Measurements from ENCODE around the gene NR3C2.
A peak's percentile ranks its signal among the peaks of the same experiment; 100 is the strongest.

NR3C2 gene

DNA sequence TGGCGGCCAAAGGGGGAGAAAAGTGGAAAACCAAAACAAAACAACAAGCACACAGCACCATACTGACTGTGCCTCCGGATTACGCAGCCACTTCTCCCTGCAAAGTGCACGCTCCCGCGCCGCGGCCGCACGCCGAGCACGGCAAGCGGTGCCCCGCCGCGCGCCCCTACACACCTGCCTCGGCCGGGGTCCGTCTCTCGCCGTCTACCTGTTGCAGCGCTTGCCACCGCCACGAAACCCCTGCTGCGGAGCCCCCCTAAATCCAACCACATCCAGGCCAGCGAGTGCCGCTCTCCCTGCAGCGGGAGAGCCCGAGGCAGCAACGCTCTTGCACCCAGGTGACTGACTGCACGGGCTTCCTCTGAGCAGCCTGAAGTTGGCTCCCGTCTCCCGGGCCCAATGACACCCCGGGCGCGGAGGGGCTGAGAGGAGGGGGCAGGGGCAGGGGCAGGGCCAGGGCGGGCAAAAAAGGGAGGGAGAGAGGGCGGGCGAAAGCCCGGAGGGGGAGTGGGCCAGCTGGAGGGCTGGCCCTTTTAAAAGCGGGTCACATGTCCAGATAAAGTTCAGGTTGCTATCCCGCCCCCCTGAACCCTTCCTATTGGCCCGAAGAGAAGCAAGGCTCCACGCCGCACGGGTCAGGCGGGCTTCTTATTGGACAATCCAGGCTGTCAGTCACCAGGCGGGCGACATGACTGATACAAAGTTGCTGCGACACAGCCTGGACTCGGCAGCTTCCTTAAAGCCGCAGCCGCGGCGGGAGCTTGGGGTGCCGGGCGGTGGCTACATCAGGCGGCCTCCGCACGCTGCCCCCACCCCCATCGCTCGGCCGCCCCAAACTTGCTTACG is at the start of gene NR3C2:
NR3C2 (minus strand) TSS at position 429 of the 846 bp plus-strand sequence.
- peak; percentile 96 for DNase-seq

DNA sequence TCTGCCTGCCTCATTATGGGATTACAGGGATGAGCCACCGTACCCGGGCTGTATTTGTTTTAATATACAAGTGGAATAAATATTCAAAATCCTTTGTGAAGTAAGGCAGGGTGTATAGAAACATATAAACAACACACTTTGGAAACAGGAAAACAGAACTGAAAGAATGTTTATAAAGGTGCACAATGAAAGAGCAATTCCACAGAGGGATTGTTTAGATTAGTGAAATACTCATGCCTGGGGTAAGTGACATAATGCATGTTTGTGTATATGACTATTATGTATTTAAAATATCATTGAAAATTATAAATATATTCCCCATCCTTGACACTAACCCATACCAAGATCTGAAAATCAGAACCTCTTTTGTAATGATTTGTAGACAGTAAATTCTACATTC is 45.0 kb upstream of the NR3C2 start:
- no peak for DNase-seq

DNA sequence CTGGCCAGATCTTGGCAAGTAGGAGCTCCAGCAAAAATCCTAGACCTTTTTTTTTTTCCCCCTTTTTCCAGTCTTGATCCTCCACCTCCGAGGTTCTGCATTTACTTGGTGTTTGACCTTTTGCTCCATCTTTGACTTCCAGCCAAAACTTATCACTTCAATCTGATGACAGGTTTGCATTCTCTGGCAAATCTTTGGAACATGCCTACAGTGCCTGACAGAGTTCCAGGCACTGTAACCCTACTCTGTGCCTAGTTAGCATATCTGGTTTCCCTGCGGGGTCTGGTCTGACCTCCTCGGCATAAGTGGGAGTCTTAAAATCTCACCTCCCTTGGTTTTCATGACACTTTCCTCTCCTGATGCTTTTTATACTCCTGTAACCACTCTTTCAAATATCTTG is 39.4 kb upstream of the NR3C2 start:
- DNase-seq: no peak

DNA sequence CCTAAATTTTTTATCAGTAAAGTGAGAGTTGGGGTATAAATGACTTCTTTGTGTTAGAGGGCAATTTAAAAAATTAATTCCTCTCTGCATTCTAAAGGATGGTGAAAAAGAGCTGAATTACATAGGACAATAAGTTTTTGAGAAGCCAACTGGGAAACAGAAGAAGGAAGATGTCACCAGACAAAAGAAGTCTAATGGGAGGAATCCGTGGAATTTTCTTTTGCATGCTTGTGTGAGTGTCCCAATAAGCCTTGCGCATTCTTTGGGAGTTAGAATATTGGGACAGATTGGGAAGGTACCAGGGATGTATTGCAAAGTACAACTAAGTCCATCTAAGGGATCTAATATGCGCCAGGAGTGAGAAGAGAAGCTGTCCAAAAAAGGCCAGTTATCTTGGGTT is 35.1 kb upstream of the NR3C2 start:
- no peak for DNase-seq

DNA sequence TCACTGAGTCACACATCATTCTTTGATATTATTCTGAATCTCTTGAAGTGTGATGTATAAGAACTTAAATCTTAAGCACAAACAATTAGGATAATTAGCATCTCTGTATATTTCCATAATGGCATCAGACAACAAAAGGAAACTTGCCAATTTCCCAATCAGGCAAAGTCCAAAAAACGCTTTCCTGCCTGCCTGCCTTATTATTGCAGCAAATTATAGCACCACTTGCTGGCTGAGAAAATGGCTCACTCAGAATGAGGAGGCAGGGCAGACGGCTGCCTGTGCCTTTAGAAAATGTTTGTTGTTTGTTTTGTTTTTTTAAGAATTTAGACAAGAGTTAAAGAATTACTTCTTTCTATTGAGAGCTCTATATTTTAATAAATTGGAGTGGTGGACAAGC is 27.7 kb upstream of the NR3C2 start:
- no peak for DNase-seq

DNA sequence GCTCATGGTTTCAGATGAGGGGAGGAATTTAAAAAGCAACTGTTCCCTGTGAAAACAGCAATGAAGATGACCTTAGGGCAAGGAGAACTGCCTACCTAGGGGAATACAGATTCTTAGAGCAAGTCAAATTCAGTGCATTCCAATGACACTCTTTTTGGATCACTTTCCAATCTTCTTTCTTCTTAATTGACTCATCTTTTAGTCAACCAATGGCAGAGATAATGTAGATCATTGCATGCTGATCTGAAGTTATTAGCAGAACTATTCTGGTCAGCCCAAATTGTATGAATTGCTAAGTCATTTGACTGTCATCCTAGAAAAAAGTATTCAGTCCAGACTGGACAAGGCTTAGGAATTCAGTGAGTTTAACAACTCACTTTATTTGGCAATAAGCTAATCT is 12.6 kb upstream of the NR3C2 start:
- no peak for DNase-seq

DNA sequence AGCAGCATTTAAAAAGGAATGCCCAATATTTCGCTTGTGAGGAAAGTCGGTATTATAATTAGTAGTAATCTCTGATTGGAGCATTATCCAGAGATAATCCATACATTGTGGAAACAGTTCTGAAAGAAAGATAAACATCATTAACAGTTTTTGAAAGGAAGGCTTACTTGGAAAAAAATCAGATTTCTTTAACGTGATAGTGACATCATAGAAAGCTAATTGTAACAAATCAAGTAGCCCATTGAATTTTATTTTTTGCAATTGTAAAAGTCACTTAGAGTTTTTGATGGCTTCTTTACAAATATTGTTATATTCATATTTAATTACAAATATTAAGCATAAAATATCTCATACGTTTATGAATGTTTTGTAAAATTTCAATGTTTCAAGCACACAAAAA is 11.6 kb upstream of the NR3C2 start:
- no peak for DNase-seq

DNA sequence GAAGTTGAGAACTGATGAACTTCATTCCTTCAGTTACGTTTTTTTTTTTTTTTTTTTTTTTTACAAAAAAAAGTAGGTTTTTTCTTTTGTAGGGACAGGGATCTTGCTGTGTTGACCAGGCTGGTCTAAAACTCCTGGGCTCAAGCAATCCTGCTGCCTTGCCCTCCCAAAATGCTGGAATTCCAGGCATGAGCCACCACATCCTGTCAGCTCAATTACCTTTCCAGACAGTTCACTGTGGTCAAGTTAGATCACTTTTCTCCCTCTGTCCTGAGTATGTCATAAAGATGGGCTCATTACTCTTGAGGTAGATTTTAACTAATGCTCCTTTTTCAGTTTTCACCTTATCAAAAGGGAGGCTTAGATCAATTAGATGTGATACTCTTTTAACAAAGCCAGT is 10.8 kb upstream of the NR3C2 start:
- no peak for DNase-seq

DNA sequence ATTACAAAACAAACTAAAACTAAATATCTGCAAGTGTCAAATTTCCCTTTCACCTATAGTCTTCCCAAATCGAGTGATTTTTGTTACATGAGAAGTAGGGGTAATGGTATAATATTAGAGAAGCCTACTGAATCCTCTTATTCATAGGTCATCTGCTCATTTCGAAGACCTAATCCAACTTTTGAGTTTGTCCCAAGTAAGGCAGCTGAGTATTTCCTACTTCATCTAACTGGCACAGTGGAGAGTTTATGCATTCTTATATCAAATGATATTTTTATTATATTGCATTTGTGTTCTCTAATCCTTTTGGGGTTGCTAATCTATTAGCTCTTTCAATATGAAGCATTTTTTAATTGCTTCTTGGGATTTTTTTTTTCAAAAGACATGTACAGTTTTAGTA is 7.7 kb upstream of the NR3C2 start:
- DNase-seq: no peak

DNA sequence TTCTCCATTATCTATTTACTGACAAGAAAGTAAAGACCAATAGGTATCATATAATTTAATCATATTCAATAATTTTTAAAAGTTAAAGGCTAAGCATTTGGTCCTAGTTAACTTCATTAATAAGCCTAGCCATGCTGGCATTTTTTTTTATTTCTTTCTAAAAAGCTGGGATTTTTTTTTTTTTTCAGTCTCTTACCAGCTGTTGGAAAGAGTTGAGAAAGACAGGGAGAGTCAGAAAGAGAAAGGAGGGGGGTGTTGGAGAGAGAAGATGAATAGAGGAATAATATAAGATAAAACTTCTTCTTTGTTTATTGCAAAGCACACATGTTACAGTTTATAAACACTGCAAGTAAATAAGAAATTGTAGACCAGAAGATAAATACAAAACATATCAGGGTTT is 5.9 kb upstream of the NR3C2 start:
- no peak for DNase-seq

DNA sequence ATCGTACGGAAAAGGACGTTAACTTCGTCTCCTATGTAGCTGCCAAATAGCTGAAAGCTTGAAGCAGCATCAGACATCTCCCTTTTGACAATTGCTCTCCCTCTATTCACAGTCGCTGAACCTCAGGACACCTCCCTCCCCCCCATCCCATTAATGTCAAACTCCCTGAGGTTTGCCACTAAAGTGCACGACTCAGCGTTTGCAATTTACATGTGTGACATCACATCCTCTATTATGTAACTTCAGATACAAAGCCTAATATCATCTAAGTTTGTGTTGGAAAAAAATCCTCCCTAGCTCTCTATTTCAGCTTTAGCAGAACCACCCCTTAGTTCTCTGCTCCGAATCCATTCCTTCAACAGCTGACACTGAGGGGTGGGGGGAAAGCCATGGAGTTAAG is 5.5 kb upstream of the NR3C2 start:
- no peak for DNase-seq

DNA sequence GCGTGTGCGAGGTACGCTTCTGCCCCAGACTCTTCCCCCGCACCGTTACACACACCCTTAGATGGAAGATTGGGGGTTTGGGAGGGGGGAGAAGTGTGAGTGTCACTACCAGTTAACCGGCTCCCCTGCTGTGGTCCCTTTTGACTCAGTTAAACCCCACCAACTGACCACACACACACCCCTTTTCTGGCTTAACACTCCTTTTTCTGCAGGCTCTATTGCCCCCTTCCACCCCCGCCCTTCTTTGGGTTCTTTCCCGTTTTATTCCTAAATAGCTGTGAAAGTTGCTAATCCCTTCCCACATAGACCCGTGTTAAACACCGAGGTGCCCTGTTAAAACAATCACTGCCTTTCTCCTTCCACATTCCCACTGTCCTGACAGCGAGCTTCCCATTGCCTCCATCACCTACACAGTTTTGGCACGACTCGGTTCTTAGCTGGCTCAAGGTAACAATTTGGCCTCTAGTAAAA is 3.7 kb upstream of the NR3C2 start:
- DNase-seq: no peak

DNA sequence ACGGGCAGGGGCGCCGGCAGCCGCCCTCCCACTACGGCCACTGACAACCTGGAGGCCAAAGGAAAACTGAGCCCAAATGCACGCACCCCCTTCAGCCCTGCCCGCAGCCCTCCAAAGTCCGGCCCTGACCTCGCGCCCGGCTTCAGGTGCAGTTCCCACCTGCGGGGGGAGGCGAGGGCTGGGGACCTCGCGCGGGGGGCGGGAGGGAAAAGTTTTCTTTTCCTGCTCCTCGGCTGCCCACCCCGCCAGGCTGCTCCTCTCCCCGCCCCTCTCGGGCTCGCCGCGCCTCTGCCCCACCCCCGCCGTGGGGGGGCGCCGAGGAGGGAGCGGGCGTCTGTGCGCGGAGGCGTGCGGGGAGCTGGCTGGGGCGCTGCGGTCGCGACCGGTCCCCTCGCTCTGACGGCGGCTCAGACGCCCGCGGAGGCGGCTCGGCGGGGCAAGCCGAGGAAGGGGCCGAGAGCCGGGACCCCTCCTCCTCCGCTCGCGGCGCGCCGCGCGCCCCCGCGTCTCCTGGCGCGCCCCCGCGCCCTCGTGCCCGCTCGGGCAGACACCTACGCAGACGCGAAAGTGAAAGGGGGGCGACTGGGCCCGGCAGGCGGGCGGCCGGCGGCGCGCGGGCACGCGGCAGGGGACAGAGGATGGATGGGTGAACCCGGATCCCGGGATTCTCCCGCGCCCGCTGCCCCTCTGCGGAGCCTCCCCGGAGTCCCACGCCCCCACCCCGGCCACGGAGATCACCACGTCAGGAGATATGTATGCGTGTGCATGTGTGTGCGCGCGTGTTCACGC is 3.1 kb upstream of the NR3C2 start:
- peak; percentile 71 for DNase-seq

DNA sequence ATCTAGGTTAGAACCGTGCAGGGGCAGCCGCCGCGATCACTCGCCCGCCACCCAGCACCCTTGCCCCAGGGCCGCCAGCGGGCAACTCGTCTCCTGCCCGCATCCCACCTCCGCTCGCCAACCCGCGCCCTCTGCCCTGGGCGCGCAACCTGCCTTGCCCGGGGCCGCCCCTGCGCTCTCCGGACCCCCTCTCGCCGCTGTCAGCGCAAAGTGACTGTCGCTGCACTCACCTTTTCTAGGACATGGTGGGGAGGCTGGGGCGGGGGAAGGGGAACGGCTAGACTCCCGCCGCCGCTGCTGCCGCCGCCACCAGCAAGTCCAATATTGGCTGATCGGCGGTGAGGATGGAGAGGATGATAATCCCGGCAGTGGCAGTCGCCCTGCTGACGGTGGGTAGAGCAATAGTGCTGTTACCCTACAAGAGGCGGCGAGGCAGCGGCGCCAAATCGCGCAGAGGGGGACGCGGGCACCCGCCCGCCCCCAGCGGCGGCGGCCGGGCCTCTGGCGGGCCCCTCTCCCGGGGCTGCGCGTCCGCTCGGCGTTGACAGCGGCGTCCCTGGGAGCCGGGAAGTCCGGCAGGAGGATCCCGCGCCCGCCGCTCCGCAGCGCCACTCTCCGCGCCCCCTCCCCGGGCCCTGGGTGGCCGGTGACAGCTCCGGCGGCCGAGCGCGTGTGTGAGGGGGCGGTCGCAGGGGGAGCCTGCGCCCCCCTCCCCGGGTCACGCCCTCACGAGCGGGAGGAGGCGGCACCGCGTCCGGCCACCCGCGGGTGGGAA is 2.3 kb upstream of the NR3C2 start:
- DNase-seq: peak; percentile 44

DNA sequence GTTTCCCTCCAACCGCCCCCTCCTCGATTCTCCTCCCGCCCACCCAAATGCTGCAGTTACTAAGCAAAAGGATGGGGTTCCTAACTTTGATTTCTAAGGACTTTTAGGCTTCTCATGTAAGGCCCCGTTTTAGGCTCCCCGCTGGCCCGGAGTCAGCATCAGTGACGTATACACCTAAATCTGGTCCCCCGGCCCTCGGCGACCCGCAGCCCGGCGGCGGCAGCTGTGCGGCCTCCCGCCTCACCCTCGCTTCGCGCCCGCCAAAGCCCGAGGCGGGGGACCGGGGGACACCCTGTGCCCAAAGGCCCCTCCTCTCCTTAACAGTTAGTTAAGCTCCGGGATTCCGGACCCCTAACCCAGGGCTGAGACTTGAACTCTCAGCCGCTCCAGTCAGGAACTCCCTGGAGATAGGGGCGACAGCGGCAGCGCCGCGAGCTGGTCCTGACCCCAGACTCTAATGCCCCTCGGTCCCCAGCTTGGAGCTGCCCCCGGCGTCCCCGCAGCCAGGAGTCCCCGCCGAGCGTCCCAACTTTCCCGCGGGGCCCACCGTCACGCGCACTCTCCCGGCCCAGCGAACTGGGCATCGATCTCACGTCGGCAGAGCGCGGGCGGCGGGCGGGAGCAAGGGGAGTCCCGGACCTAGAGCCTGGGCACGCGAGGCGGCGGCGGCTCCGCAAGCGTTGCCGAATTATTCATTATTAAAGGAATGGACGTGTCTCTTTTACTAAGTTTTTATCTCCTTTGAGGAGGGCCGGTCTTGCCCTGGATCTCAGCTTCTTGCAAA is 1.5 kb upstream of the NR3C2 start:
- peak; percentile 32 for DNase-seq

DNA sequence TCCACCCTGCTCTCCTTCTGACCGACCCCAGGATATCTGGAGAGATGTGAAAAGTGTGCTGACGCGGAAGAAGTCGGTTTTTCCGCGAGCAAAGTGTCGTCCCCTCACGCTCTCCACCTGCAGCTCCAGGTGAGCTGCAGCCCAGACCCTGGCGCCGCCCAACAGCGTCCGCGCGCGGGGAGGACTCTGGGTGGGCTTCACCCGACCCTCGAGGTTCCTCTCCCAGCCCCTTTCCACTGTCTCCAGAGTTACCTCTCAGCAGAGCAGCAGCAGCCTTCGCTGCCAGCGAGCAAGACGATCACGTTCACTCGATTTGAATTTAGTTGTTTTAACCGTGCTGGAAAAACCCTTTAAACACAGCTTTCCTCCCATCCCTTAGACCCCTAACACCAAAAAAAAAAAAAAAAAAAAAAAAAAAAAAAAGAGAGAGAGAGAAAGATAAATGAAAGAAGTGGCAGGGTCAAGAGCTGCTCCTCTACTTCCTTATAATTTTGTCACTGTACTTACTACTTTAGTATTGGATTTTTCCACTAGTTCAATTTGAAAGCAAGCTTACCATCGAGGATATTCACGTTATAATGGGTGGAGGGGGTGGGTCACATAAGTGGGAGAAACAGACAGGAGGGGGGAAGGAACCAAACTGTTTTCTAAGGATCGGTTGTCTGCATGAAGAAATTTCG is 758 bp upstream of the NR3C2 start:
- DNase-seq: no peak

DNA sequence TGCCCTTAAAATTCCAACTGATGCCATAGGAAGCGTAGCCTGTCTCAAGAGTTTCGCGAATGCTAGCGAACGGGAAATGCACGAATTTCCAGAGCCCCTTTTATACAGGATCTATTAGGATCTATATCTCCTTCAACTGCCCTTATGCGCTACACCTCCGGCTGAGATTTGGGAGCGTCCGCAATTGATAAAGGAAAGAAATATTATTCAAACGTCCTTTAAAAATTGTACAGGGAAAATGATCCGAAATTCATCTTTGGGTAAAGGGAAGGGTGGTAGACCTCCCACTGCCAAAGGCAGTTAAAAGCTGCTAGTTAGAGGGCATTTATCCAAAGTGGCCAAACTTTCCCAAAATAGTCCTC is 609 bp downstream of the NR3C2 start:
- no peak for DNase-seq

DNA sequence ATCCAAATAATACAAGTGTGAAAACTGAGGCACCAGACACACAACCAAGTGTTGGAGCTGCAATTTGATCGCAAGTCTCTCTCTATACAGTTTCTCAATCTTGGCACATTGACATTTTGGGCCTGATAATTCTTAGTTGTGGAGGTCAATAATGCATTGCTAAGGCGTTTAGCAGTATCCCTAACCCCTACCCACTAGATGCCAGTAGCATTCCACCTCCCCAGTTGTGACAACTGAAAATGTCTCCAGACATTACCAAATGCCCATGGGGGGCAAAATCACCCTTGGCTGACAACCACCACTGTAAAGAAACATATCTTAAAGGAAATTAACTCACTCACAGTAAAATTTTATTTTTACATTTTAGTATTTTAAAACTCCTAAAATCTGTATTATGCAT is 4.2 kb downstream of the NR3C2 start:
- DNase-seq: no peak

DNA sequence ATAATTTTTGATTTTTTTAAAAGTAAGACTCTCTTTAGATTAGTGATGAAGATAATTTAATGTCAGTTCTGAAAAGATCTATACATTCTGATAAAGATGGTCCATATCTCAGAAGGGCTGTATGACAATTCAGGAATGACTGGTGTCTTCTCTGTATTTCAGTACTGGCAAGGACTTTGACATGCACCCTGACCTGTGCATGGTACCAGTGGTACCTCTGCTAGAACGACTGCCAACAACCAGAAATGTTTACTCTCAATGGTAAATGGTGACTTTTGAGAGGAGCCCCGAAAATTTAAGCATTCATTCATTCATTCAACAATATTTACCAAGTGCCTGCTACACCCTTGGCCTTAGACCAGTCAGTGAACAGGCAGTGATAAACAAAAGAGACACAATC is 4.8 kb downstream of the NR3C2 start:
- DNase-seq: no peak

DNA sequence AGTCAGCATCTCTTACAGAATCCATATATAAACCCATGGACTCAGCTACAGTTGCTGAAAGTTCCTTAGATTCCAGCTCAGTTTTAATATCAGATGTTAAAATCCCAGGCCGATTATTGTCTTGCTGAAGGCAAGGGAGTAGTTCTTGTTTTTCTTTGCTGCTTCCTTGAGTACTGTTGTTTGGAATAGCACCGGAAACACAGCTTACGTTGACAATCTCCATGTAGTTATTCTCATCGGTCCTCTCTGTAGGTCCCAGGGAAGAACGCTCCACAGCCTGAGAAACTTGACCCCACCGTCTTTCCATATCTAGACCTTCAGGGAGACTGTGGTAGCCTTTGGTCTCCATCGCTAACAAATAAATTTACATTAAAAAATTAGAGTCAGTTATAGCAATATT is 5.7 kb downstream of the NR3C2 start:
- no peak for DNase-seq

DNA sequence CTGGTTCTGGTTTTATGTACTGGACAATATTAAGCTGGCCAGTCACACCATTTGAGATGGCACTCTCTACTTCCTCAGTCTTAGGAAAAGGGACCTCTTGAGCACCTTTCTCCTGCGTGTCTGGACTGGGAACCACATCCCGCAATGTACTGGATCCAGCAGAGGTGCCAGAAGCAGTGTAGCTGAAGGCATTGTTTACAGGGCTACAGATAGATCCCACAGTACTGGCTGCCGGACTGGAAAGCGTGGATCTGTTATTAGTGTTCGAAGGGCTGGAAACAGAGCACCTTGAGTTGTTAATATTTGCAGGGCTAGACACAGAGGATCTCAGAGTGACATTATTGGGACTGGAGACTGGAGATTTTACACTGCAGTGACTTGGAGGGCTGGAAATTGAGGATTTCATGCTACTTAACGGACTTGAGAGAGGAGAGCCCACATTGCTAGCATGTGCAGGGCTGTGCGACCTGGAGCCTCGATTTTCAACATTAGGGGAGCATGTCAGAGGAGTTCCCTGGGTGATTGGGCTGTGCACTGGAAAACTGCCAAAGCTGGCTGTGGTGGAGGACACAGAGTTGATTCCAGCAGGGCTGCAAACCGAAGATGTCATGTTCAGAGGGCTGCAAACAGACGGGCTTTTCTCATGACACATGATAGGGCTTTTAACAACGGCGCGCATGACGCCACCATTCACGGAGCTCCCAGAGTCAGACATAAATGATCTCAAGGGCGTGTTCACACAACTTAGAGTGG is 6.4 kb downstream of the NR3C2 start:
- no peak for DNase-seq

All from activated effector memory CD4-positive, alpha-beta T cell treated with Interleukin-2 at 50 U/mL for 16 hours (primary cell).